LoVo (cell line): ENCODE measurements around the gene ATAT1.
A peak's percentile ranks its signal among the peaks of the same experiment; 100 is the strongest.

Experiments used
- DNase-seq: peaks from one replicate; pipeline ENCODE4 v3.0.0-alpha.2; 2016; ENCODE audit warnings: low spot score

Gene ATAT1

GRCh38 chr6:30684386-30685156 is 57.9 kb downstream of the ATAT1 start:
- DNase-seq: no peak

- DNase-seq: no peak
Measured at GRCh38 chr6:30685157-30686008, 58.7 kb downstream of the ATAT1 start.

GRCh38 chr6:30686009-30686907 is 59.6 kb downstream of the ATAT1 start, which contains the start of gene PPP1R18:
PPP1R18 (minus strand) TSS chr6:30686645; CDS start chr6:30686018, 627 bp downstream.
- DNase-seq: peak; percentile 10

- DNase-seq: peak; percentile 85
Measured at GRCh38 chr6:30686908-30687658, 60.4 kb downstream of the ATAT1 start.

GRCh38 chr6:30687659-30688431 is 61.2 kb downstream of the ATAT1 start:
- DNase-seq: no peak

- no peak for DNase-seq
Measured at GRCh38 chr6:30688569-30688968, 61.9 kb downstream of the ATAT1 start.

GRCh38 chr6:30689022-30689865 is 62.6 kb downstream of the ATAT1 start:
- DNase-seq: no peak

GRCh38 chr6:30689985-30690384 is 63.3 kb downstream of the ATAT1 start:
- no peak for DNase-seq

- DNase-seq: peak; percentile 89
Measured at GRCh38 chr6:30690403-30691207, 63.9 kb downstream of the ATAT1 start, which contains the start of gene NRM. NRM (minus strand) TSS chr6:30690984; CDS start chr6:30690974, 10 bp downstream.

GRCh38 chr6:30691208-30691847 is 64.7 kb downstream of the ATAT1 start:
- no peak for DNase-seq
